Neuron (in vitro differentiated cells): ENCODE data around the gene PRPS1.

Source experiments
- H2AFZ ChIP-seq: one replicate; pipeline ENCODE4 v1.6.1; 2013; ENCODE audit warnings: low read depth, mild to moderate bottlenecking, inconsistent platforms, low read length, moderate library complexity
- H3K27me3 ChIP-seq: one replicate; pipeline ENCODE4 v1.6.1; 2013; ENCODE audit warnings: low read length; ENCODE audit not compliant: insufficient read depth
- H3K36me3 ChIP-seq: one replicate; pipeline ENCODE4 v1.6.1; 2013; ENCODE audit warnings: low read length; ENCODE audit not compliant: insufficient read depth
- H3K4me1 ChIP-seq: one replicate; pipeline ENCODE4 v1.6.1; 2013; ENCODE audit warnings: low read length; ENCODE audit not compliant: insufficient read depth
- H3K4me3 ChIP-seq: 2 replicates; pipeline ENCODE4 v1.5.1; 2013; ENCODE audit warnings: mild to moderate bottlenecking, low read length, moderate library complexity
- H3K9me3 ChIP-seq: one replicate; pipeline ENCODE4 v1.6.1; 2013; ENCODE audit warnings: low read length

PRPS1 gene

DNA sequence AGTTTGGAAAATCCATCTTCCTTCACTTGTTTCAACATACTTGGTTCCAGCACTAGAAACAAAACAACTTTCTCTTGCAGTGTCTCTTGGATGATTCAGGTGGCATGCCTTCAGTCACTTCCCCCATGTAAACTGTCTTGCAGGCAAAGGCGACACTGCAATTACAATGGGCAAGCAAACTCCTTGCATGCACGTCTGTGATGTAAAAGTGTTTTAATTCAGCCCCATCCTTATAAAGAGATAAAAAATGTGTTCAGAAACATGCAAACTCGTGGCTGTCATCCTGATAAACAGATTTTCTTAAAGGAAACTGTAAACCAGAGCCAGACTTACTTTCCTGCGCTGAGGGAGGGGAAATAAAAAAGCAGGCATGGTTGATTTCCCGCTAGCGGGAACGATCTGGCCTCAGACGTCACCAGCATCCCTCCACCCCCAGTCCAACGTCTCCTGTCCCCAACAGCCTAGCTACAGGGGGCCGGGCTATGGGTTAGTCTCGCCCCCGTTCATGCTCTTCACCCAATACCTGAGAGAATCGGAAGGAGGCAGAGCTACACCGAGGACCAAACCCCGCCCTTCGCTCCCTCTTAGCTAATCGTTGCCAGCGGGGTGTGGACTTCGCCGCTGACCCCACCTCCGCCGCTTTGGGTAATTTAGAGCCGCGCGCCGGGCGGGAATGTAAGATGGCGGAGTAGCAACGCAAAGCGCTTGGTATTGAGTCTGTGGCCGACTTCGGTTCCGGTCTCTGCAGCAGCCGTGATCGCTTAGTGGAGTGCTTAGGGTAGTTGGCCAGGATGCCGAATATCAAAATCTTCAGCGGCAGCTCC lies at the start of gene PRPS1:
Gene PRPS1, plus strand, starts transcription at position 673 of the 824 bp plus-strand sequence. Its CDS starts 119 bp downstream, at position 792.
- no peaks in the 10 kb centered on the region for H3K27me3 ChIP-seq
- H3K36me3 ChIP-seq: no peaks in the 10 kb centered on the region
- no peaks in the 10 kb centered on the region for H3K9me3 ChIP-seq
- peak within 1 kb of the TSS; percentile 70 for H3K4me3 ChIP-seq
- H2AFZ ChIP-seq: peak within 1 kb of the TSS; percentile 6
- H3K4me1 ChIP-seq: peaks cover 6% of the 10 kb centered on the region

DNA sequence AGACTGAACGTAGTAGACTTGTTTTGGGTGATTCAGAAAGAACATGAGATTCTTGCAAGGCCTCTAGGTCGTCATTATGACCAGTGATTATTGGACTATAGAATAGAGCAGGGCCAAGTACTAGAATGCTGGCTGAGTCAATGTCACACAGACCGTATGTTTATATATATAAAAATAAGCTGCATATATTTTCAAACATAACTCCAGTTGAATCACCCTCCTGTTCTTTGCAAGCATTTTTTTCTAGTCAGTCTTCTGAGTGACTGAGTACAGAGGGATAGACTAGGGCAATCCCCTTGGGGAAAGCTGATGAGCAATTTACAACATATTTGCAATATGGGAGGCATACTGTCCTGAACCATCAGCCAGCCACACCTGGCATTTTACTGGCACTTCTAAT lies 48.4 kb upstream of the PRPS1 start:
- Histone ChIP-seq H3K4me3 (no peak overlapping the region), H2AFZ (no peak overlapping the region), H3K27me3 (no peaks in the 10 kb centered on the region), H3K9me3 (no peaks in the 10 kb centered on the region), H3K4me1 (no peaks in the 10 kb centered on the region), H3K36me3 (no peaks in the 10 kb centered on the region)

DNA sequence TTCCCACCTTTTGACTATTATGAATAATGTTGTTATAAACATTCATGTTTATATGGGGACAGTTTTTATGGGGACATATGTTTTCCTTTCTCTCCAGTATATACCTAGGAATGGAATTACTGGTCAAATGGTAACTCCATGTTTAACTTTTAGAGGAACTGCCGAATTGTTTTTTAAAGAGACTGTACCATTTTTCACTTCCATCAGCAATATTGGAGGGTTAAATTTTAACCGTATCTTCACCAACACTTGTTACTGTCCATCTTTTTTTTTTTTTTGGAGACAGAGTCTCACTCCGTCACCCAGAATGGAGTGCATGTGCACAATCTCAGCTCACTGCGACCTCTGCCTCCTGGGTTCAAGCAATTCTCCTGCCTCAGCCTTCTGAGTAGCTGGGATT lies 46.4 kb upstream of the PRPS1 start:
- Histone ChIP-seq H3K9me3 (no peaks in the 10 kb centered on the region), H2AFZ (no peak overlapping the region), H3K36me3 (no peaks in the 10 kb centered on the region), H3K4me3 (no peak overlapping the region), H3K27me3 (no peaks in the 10 kb centered on the region), H3K4me1 (no peaks in the 10 kb centered on the region)

DNA sequence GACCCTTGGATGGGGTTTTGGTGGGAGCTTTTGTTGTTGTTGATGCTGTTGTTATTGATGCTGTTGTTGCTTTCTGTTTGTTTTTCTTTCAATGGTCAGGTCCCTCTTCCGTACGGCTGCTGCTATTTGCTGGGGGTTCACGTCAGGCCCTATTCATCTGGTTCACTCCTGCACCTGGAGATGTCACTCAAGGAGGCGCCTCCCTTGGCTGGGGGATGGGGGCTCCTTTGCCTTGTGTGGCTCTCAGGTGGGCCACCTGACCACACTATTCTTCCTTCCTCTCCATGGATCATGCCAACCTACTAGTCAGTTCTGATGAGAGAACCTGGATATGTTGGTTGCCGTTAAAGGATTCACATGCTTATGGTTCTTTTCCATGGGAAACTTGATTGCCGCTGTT lies 39.1 kb upstream of the PRPS1 start:
- H3K36me3 ChIP-seq: no peaks in the 10 kb centered on the region
- no peaks in the 10 kb centered on the region for H3K4me1 ChIP-seq
- H2AFZ ChIP-seq: no peak overlapping the region
- H3K4me3 ChIP-seq: no peak overlapping the region
- no peaks in the 10 kb centered on the region for H3K27me3 ChIP-seq
- H3K9me3 ChIP-seq: no peaks in the 10 kb centered on the region

DNA sequence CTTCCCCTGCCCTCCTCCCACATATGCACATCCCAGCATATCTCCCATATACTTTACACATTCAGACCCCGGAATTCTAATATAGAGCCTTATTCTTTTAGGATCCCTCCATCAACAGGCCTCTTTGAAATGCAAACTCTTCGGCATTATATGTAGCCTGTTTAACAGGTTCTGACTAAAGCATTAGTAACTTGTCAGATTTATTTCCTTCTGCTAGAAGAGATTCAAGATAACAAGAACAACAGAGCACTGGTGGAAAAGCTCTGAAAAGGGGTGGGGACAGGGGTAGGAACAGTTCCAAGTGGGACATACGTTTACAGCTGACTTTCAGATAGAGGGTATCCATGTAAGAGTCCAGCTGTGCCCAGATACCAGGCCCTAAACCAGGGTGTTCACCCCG lies 31.7 kb upstream of the PRPS1 start:
- Histone ChIP-seq H2AFZ (no peak overlapping the region), H3K9me3 (no peaks in the 10 kb centered on the region), H3K27me3 (no peaks in the 10 kb centered on the region), H3K36me3 (no peaks in the 10 kb centered on the region), H3K4me1 (no peaks in the 10 kb centered on the region), H3K4me3 (no peak overlapping the region)

DNA sequence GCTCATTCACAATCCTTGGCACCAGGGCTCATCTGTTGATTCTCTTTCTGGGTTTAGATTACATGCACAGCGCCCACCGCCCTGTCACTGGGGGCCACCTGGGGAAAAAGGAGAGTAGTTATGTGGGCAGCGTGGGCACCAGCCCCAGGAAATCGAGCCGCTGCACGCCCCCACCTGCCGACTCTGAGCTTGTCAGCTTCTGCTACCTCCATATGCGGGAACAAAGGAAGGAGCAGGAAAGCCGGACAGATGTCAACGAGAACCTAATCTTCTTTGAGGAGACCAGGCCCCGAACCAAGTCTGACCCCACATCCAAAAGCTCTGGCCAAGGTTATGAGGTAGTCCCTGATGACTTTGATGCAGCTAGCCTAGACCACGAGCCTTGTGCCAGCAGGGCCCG lies 31.0 kb upstream of the PRPS1 start:
- Histone ChIP-seq H3K4me3 (no peak overlapping the region), H3K36me3 (no peaks in the 10 kb centered on the region), H3K4me1 (no peaks in the 10 kb centered on the region), H3K27me3 (no peaks in the 10 kb centered on the region), H2AFZ (no peak overlapping the region), H3K9me3 (no peaks in the 10 kb centered on the region)

DNA sequence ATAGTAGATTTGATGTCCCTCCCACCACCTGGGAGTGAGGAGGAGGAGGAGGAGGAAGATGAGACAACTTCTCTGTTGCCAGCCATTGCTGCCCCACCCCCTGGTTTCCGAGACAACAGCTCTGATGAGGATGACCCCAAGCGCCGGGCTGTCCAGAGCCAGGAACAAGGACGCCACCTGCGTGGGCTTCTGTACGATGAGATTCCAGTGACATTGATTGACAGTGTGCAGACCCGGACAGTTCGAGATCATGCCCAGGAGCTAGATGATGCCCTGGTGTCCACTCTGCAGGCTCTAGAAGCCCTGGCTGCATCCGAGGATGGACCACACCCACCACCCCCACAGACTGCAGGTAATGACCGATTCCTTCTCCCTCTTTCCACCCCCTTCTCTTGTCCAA lies 30.5 kb upstream of the PRPS1 start:
- Histone ChIP-seq H3K27me3 (no peaks in the 10 kb centered on the region), H2AFZ (no peak overlapping the region), H3K36me3 (no peaks in the 10 kb centered on the region)

DNA sequence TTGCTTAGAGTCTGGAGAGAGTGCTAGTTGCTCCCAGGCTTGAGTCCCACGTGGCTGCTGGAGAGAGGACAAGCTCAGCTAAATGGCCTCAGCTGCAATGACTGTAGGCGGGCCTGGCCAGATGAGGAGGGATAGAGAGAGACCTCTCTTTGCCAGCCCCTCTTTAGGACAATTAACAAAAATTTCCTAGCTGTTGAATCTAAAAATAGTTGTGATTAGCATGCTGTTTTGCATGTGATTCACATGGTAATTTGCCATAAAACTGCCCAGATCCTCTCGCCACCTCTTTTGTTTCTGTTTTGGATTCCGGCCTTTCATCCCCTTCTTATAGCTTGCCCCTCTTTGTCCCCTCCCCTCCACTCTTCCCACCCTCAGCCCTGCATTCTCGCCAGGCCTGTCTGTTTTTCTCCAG lies 28.9 kb upstream of the PRPS1 start:
- no peaks in the 10 kb centered on the region for H3K9me3 ChIP-seq
- no peak overlapping the region for H3K4me3 ChIP-seq
- no peak overlapping the region for H2AFZ ChIP-seq

More for the DNA sequence above, 30.5 kb upstream of the PRPS1 start:
- no peaks in the 10 kb centered on the region for H3K9me3 ChIP-seq
- H3K4me1 ChIP-seq: no peaks in the 10 kb centered on the region
- H3K4me3 ChIP-seq: no peak overlapping the region

DNA sequence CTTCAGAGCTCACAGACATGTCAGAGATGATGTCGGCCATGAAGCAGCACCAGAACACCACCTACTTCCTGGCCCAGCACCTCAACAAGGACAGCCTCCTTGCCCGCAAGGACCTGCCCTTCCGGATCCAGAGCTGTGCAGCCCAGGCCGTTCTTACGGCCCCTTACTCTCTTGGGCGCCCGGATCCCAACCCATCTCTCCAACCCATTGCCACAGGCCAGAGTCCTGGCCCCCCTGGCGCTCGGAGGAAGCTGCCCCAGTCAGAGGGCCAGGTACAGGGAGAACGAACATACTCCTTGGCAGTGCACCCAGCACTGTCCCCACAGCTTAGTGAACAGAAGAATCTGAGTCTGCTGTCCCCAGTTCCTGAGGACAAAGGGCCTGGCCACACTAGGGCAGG lies 27.9 kb upstream of the PRPS1 start:
- Histone ChIP-seq H2AFZ (no peak overlapping the region), H3K27me3 (peaks cover 2% of the 10 kb centered on the region), H3K4me3 (no peak overlapping the region), H3K9me3 (no peaks in the 10 kb centered on the region), H3K4me1 (no peaks in the 10 kb centered on the region), H3K36me3 (no peaks in the 10 kb centered on the region)

More for the DNA sequence above, 28.9 kb upstream of the PRPS1 start:
- no peaks in the 10 kb centered on the region for H3K4me1 ChIP-seq
- H3K27me3 ChIP-seq: peaks cover 2% of the 10 kb centered on the region
- H3K36me3 ChIP-seq: no peaks in the 10 kb centered on the region

DNA sequence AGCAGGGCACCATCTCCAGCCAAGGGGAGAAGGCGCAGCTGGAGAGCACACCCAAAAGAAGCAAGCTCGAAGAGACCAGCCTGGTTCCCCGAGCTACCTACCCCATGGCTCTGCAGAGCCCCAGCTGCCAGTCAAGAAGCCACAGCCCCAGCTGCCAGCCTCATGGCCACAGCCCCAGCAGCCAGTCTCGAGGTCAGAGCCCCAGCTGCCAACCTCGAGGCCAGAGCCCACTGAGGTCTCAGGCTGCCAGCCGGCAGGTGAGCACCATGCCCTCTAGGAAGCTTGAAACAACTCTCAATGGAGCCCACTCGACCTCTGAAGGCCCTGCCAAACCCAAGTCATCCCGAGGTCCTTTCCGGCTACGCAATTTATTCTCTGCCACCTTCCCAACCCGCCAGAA lies 27.0 kb upstream of the PRPS1 start:
- H2AFZ ChIP-seq: no peak overlapping the region
- H3K4me3 ChIP-seq: no peak overlapping the region
- peaks cover 2% of the 10 kb centered on the region for H3K27me3 ChIP-seq
- H3K4me1 ChIP-seq: no peaks in the 10 kb centered on the region
- H3K36me3 ChIP-seq: no peaks in the 10 kb centered on the region
- no peaks in the 10 kb centered on the region for H3K9me3 ChIP-seq

DNA sequence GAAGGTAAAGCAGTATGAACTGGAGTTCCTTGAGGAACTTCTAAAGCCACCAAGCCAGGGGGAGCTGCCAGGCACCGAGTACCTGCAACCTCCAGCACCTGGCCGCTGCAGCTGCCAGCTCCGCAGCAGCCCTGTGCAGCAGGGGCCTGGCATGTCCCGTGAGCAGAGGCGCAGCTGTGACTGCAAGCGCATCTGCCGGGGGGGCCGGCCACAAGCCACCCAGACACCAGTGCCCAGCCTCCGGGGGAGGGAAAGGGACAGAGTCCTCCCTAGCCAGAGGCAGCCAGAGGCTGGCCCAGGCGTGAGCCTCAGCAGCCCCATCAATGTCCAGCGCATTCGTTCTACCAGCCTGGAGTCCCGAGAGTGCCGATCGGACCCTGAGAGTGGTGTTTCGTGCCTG lies 26.6 kb upstream of the PRPS1 start:
- H3K27me3 ChIP-seq: peaks cover 2% of the 10 kb centered on the region
- no peaks in the 10 kb centered on the region for H3K36me3 ChIP-seq
- H3K9me3 ChIP-seq: no peaks in the 10 kb centered on the region
- no peaks in the 10 kb centered on the region for H3K4me1 ChIP-seq
- no peak overlapping the region for H2AFZ ChIP-seq
- no peak overlapping the region for H3K4me3 ChIP-seq

DNA sequence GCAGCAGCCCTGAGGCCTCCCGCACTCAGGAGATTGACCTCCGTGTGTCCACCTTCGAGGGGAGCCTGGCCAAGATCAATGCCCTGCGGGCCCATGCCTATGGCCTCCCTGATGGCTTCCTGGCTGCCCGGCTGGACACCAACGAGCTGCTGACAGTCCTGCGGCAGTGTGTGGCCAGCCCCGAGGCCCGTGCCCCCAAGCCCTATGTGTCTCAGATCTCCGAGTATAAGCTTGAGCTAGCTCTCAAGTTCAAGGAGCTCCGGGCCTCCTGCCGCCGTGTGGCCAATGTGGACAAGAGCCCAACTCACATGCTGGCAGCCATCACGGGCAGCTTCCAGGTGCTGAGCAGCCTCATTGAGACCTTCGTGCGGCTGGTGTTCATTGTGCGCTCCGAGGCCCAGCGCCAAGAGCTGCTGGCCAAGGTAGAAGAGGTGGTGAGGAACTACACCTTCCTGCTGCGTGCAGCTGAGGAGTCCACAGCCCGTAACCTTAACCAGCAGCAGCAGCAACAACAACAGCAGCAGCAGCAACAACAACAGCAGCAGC lies 25.5 kb upstream of the PRPS1 start:
- Histone ChIP-seq H3K4me1 (no peaks in the 10 kb centered on the region), H3K36me3 (no peaks in the 10 kb centered on the region), H3K9me3 (no peaks in the 10 kb centered on the region), H3K4me3 (no peak overlapping the region), H2AFZ (no peak overlapping the region), H3K27me3 (peaks cover 2% of the 10 kb centered on the region)

DNA sequence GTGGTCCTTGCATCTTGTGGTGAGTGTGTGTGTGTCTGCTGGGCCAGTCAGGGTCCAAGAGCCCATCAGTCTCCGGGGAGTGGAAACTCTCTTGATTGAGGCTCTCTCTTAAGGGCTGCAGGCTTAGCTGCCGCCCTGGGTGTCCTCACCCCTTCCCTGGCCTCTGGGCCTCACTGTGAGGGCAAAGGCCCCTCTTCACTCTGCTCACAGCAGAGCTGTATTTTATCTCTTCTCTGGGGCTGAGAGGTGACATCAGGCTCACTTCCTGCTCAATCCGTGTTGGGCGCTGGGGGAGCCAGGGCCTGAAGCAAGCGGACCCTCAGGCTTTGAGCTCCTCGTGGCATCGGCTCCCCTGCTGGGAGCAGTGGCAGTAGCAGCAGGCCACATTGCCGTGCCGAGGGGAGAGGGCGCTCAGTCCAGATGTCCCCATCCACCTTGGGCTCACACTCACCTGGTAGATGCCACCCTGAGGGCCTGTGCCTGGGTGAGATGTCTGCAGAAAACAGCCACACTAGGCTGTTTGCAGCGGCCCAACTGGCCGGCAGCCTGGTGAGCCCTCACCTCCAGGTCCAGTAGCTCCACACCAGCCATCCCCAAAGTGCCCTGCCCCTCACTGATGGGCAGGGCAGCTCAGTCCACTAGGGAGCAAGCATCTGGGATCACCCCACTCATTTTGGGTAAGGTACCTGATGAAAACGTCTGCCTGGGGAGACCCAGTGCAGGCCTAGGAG lies 24.7 kb upstream of the PRPS1 start:
- no peaks in the 10 kb centered on the region for H3K36me3 ChIP-seq
- H3K4me3 ChIP-seq: no peak overlapping the region
- peaks cover 2% of the 10 kb centered on the region for H3K27me3 ChIP-seq
- H3K9me3 ChIP-seq: no peaks in the 10 kb centered on the region
- H3K4me1 ChIP-seq: no peaks in the 10 kb centered on the region
- no peak overlapping the region for H2AFZ ChIP-seq
